HepG2 (cell line): ENCODE measurements around the gene SEPTIN5. TPM values are rescaled to one million over a fixed set of nuclear protein-coding genes. Genes with fewer than 3 reads are reported as not detected.

Source experiments
- DZIP1 ChIP-seq: sonication (generic); formaldehyde crosslinking; IDR thresholded peaks from 2 replicates; pipeline ENCODE4 v1.5.0; 2020; ENCODE audit warnings: mild to moderate bottlenecking, missing genetic modification reagents
- FOXK2 ChIP-seq: fragments of 450-650 bp; IDR thresholded peaks from 2 replicates; pipeline ENCODE4 v1.6.1; 2016
- ZHX2 ChIP-seq, 2 experiments: sonication (generic) in 1 of 2; formaldehyde crosslinking in 1 of 2; IDR thresholded peaks; 2 replicates each; pipeline versions ENCODE4 v1.6.1 to v1.9.0; 2014 to 2022; ENCODE audit warnings: antibody characterized with exemption in 1 of 2, borderline replicate concordance in 1 of 2, inconsistent platforms in 1 of 2, low read depth in 1 of 2, missing genetic modification reagents in 1 of 2
- polyA plus RNA-seq, 8 experiments: library from polyadenylated mRNA; depleted of rRNA in 3 of 8; stranded (reverse) in 7 of 8; unstranded in 1 of 8; fragments of >200 nt; fragmentation: Illumina TruSeq in 4 of 8; extraction: Trizol in 4 of 8; gene quantifications; 2 replicates each; pipeline versions ENCODE4 v1.2.1 to v1.2.3, GENCODE V29; 2011 to 2016; ENCODE audit warnings: low read depth in 4 of 8, missing spikeins in 1 of 8, mixed read lengths in 1 of 8; ENCODE audit not compliant: insufficient read depth in 1 of 8
- total RNA-seq, 5 experiments: library from RNA; depleted of rRNA; stranded (reverse); fragments of >200 nt; fragmentation: Illumina TruSeq; extraction: Trizol; gene quantifications; 2 replicates each; pipeline ENCODE4 v1.2.3, GENCODE V29; 2016; ENCODE audit warnings: low read depth in 1 of 5

Gene SEPTIN5
- total and polyA plus RNA-seq, 2 of the 13 experiments (the other 11 are each of a cell fraction or from before 2014, with no cell fraction given): 0.33 TPM; not detected in 1

GRCh38 chr22:19719488-19720021, 5.3 kb downstream of the SEPTIN5 start (continued):
- TF ChIP-seq ZHX2 (IDR thresholded peaks at IDR 0.05; ENCODE audit: low read depth) (no peak), ZHX2 (CRISPR knock-in tag; IDR thresholded peaks at IDR 0.05; ENCODE audit: borderline replicate concordance) (no peak), DZIP1 (CRISPR knock-in tag) (no peak), FOXK2 (no peak)
